HepG2 (cell line): ENCODE measurements around the gene ZNF490. TPM values are rescaled to one million over a fixed set of nuclear protein-coding genes. Genes with fewer than 3 reads are reported as not detected.

ENCODE experiments used
- CENPT ChIP-seq: sonication (generic); formaldehyde crosslinking; IDR thresholded peaks from 2 replicates; pipeline ENCODE4 v1.8.0; 2022; ENCODE audit warnings: low read depth, mild to moderate bottlenecking, moderate library complexity, missing genetic modification reagents
- ELF3 ChIP-seq: IDR thresholded peaks from 2 replicates; pipeline ENCODE4 v1.6.1; 2016; ENCODE audit warnings: missing genetic modification reagents, missing compliant biosample characterization
- GLI4 ChIP-seq: sonication (generic); formaldehyde crosslinking; IDR thresholded peaks from 2 replicates; pipeline ENCODE4 v1.5.1; 2020; ENCODE audit warnings: missing genetic modification reagents, mild to moderate bottlenecking, moderate library complexity, borderline replicate concordance
- HMGA1 ChIP-seq: sonication (generic); formaldehyde crosslinking; conservative IDR thresholded peaks from 2 replicates; pipeline ENCODE4 v1.4.0; 2020; ENCODE audit warnings: missing genetic modification reagents
- KDM5B ChIP-seq: sonication (generic); formaldehyde crosslinking; IDR thresholded peaks from 2 replicates; pipeline ENCODE4 v1.4.0; 2020; ENCODE audit warnings: missing genetic modification reagents, mild to moderate bottlenecking, borderline replicate concordance
- MXI1 ChIP-seq: IDR thresholded peaks from 3 replicates; pipeline ENCODE4 v1.6.1; 2012; ENCODE audit warnings: low read depth, low read length, inconsistent platforms, borderline replicate concordance
- SRSF9 ChIP-seq: fragments of 200-400 bp; formaldehyde crosslinking; IDR thresholded peaks from 2 replicates; pipeline ENCODE4 v1.6.1; 2018; ENCODE audit warnings: borderline replicate concordance, mild to moderate bottlenecking, low read depth, low read length; ENCODE audit not compliant: insufficient read depth, poor library complexity, severe bottlenecking
- XRCC5 ChIP-seq: fragments of 200-400 bp; formaldehyde crosslinking; optimal IDR thresholded peaks from 2 replicates; pipeline ENCODE3; 2017; ENCODE audit warnings: mild to moderate bottlenecking, low read length
- ZNF263 ChIP-seq: sonication (generic); formaldehyde crosslinking; IDR thresholded peaks from 2 replicates; pipeline ENCODE4 v1.4.0; 2020; ENCODE audit warnings: missing genetic modification reagents
- ZNF3 ChIP-seq: IDR thresholded peaks from 2 replicates; pipeline ENCODE4 v1.7.0; 2017; ENCODE audit warnings: inconsistent platforms
- ZNF605 ChIP-seq: sonication (generic); formaldehyde crosslinking; IDR thresholded peaks from 2 replicates; pipeline ENCODE4 v1.8.0; 2022; ENCODE audit warnings: mild to moderate bottlenecking, missing genetic modification reagents
- polyA plus RNA-seq, 8 experiments: library from polyadenylated mRNA; depleted of rRNA in 3 of 8; stranded (reverse) in 7 of 8; unstranded in 1 of 8; fragments of >200 nt; fragmentation: Illumina TruSeq in 4 of 8; extraction: Trizol in 4 of 8; gene quantifications; 2 replicates each; pipeline versions ENCODE4 v1.2.1 to v1.2.3, GENCODE V29; 2011 to 2016; ENCODE audit warnings: low read depth in 4 of 8, missing spikeins in 1 of 8, mixed read lengths in 1 of 8; ENCODE audit not compliant: insufficient read depth in 1 of 8
- total RNA-seq, 5 experiments: library from RNA; depleted of rRNA; stranded (reverse); fragments of >200 nt; fragmentation: Illumina TruSeq; extraction: Trizol; gene quantifications; 2 replicates each; pipeline ENCODE4 v1.2.3, GENCODE V29; 2016; ENCODE audit warnings: low read depth in 1 of 5
- TF ChIP-seq, protein P1 (sequence below): sonication (generic); formaldehyde crosslinking; IDR thresholded peaks from 2 replicates; pipeline ENCODE4 v1.8.0; 2022; ENCODE audit warnings: mild to moderate bottlenecking, missing genetic modification reagents, moderate library complexity
- TF ChIP-seq, protein P2 (sequence below): sonication (generic); formaldehyde crosslinking; IDR thresholded peaks from 2 replicates; pipeline ENCODE4 v1.4.0; 2020; ENCODE audit warnings: missing genetic modification reagents, borderline replicate concordance
- TF ChIP-seq, protein P3 (sequence below): IDR thresholded peaks from 2 replicates; pipeline ENCODE4 v1.4.0; 2020; ENCODE audit warnings: mild to moderate bottlenecking, missing genetic modification reagents
- TF ChIP-seq, protein P4 (sequence below): sonication (generic); formaldehyde crosslinking; IDR thresholded peaks from 2 replicates; pipeline ENCODE4 v1.8.0; 2022; ENCODE audit warnings: mild to moderate bottlenecking, missing genetic modification reagents
- TF ChIP-seq, protein P5 (sequence below): sonication (generic); formaldehyde crosslinking; IDR thresholded peaks from 2 replicates; pipeline ENCODE4 v1.5.0; 2020; ENCODE audit warnings: mild to moderate bottlenecking, missing genetic modification reagents, moderate library complexity

ZNF490 gene
- total and polyA plus RNA-seq, 2 of the 13 experiments (the other 11 are each of a cell fraction or from before 2014, with no cell fraction given), result 1.3 to 2.9 TPM

DNA sequence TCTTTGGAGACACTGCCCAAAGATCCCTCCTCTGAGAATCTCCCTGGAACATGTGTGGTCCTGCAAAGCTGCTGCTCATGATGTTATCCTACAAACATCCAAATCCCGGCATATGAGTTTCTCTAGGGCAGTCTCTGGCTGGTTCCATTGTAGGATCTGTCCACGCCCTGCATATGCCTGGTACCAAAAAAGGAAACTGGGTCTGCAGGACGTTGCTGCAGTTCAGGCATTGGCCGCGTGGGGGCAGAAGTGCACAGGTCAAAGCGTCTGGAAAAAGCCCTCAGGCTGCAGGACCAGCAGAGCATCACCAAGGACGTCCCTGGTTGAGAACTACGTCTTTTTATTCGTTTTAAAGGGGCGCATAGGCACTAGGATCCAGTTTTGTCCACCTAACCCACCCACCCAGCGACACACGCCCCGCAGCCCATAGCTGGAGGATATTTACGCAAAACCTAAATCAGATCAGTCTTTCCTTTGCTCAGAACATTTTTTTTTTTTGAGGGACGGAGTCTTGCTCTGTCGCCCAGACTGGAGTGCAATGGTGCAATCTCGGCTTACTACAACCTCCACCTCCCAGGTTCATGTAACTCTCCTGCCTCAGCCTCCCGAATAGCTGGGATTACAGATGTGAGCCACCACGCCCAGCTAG, 46.5 kb downstream of the ZNF490 start (continued):
- TF ChIP-seq KDM5B (CRISPR knock-in tag) (peak; percentile 24; the same call in 1 of the 2 replicates), ZNF3 (CRISPR knock-in tag) (no peak), HMGA1 (CRISPR knock-in tag) (no peak), CENPT (CRISPR knock-in tag) (no peak), ZNF263 (CRISPR knock-in tag) (no peak), XRCC5 (peak; percentile 84), GLI4 (CRISPR knock-in tag) (no peak), MXI1 (peak; percentile 27; the same call in 1 of the 3 replicates), SRSF9 (no peak), ELF3 (CRISPR knock-in tag) (0 out of 2 replicates have a peak, but pooled peaks have one; percentile 34), ZNF605 (CRISPR knock-in tag) (0 out of 2 replicates have a peak, but pooled peaks have one; percentile 22)
- TF ChIP-seq, protein P1, sequence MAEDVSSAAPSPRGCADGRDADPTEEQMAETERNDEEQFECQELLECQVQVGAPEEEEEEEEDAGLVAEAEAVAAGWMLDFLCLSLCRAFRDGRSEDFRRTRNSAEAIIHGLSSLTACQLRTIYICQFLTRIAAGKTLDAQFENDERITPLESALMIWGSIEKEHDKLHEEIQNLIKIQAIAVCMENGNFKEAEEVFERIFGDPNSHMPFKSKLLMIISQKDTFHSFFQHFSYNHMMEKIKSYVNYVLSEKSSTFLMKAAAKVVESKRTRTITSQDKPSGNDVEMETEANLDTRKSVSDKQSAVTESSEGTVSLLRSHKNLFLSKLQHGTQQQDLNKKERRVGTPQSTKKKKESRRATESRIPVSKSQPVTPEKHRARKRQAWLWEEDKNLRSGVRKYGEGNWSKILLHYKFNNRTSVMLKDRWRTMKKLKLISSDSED (CRISPR knock-in tag), result no peak
- TF ChIP-seq, protein P2, sequence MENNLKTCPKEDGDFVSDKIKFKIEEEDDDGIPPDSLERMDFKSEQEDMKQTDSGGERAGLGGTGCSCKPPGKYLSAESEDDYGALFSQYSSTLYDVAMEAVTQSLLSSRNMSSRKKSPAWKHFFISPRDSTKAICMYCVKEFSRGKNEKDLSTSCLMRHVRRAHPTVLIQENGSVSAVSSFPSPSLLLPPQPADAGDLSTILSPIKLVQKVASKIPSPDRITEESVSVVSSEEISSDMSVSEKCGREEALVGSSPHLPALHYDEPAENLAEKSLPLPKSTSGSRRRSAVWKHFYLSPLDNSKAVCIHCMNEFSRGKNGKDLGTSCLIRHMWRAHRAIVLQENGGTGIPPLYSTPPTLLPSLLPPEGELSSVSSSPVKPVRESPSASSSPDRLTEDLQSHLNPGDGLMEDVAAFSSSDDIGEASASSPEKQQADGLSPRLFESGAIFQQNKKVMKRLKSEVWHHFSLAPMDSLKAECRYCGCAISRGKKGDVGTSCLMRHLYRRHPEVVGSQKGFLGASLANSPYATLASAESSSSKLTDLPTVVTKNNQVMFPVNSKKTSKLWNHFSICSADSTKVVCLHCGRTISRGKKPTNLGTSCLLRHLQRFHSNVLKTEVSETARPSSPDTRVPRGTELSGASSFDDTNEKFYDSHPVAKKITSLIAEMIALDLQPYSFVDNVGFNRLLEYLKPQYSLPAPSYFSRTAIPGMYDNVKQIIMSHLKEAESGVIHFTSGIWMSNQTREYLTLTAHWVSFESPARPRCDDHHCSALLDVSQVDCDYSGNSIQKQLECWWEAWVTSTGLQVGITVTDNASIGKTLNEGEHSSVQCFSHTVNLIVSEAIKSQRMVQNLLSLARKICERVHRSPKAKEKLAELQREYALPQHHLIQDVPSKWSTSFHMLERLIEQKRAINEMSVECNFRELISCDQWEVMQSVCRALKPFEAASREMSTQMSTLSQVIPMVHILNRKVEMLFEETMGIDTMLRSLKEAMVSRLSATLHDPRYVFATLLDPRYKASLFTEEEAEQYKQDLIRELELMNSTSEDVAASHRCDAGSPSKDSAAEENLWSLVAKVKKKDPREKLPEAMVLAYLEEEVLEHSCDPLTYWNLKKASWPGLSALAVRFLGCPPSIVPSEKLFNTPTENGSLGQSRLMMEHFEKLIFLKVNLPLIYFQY (CRISPR knock-in tag), result peak; percentile 68; the same call in 1 of the 2 replicates
- TF ChIP-seq, protein P3, sequence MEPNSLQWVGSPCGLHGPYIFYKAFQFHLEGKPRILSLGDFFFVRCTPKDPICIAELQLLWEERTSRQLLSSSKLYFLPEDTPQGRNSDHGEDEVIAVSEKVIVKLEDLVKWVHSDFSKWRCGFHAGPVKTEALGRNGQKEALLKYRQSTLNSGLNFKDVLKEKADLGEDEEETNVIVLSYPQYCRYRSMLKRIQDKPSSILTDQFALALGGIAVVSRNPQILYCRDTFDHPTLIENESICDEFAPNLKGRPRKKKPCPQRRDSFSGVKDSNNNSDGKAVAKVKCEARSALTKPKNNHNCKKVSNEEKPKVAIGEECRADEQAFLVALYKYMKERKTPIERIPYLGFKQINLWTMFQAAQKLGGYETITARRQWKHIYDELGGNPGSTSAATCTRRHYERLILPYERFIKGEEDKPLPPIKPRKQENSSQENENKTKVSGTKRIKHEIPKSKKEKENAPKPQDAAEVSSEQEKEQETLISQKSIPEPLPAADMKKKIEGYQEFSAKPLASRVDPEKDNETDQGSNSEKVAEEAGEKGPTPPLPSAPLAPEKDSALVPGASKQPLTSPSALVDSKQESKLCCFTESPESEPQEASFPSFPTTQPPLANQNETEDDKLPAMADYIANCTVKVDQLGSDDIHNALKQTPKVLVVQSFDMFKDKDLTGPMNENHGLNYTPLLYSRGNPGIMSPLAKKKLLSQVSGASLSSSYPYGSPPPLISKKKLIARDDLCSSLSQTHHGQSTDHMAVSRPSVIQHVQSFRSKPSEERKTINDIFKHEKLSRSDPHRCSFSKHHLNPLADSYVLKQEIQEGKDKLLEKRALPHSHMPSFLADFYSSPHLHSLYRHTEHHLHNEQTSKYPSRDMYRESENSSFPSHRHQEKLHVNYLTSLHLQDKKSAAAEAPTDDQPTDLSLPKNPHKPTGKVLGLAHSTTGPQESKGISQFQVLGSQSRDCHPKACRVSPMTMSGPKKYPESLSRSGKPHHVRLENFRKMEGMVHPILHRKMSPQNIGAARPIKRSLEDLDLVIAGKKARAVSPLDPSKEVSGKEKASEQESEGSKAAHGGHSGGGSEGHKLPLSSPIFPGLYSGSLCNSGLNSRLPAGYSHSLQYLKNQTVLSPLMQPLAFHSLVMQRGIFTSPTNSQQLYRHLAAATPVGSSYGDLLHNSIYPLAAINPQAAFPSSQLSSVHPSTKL, result peak; percentile 15; the same call in 1 of the 2 replicates
- TF ChIP-seq, protein P4, sequence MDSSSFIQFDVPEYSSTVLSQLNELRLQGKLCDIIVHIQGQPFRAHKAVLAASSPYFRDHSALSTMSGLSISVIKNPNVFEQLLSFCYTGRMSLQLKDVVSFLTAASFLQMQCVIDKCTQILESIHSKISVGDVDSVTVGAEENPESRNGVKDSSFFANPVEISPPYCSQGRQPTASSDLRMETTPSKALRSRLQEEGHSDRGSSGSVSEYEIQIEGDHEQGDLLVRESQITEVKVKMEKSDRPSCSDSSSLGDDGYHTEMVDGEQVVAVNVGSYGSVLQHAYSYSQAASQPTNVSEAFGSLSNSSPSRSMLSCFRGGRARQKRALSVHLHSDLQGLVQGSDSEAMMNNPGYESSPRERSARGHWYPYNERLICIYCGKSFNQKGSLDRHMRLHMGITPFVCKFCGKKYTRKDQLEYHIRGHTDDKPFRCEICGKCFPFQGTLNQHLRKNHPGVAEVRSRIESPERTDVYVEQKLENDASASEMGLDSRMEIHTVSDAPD (CRISPR knock-in tag), result no peak
- TF ChIP-seq, protein P5, sequence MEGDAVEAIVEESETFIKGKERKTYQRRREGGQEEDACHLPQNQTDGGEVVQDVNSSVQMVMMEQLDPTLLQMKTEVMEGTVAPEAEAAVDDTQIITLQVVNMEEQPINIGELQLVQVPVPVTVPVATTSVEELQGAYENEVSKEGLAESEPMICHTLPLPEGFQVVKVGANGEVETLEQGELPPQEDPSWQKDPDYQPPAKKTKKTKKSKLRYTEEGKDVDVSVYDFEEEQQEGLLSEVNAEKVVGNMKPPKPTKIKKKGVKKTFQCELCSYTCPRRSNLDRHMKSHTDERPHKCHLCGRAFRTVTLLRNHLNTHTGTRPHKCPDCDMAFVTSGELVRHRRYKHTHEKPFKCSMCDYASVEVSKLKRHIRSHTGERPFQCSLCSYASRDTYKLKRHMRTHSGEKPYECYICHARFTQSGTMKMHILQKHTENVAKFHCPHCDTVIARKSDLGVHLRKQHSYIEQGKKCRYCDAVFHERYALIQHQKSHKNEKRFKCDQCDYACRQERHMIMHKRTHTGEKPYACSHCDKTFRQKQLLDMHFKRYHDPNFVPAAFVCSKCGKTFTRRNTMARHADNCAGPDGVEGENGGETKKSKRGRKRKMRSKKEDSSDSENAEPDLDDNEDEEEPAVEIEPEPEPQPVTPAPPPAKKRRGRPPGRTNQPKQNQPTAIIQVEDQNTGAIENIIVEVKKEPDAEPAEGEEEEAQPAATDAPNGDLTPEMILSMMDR (CRISPR knock-in tag), result peak; percentile 97
